ENCODE measurements around the gene AKAP6. TPM values are rescaled to one million over a fixed set of nuclear protein-coding genes. Genes with fewer than 3 reads are reported as not detected.

AKAP6 gene
- total and polyA plus RNA-seq, 2 of the 8 experiments (the other 6 are each of a cell fraction or from before 2014, with no cell fraction given) = 0.09 to 0.89 TPM

- no peak overlapping the region for H2BK12ac ChIP-seq (ENCODE audit: low read depth, low read length)
- ChIA-PET POLR2A (ENCODE audit: partially characterized antibody) (interaction anchor here (1.6 kb wide), 1 partner anchor 169 kb away, joined by 3 read pairs; the partner anchor contains the start of gene RNU6-8), CTCF (ENCODE audit: partially characterized antibody) (interaction anchor here (0.7 to 3.1 kb wide), 4 partner anchors 10 to 308 kb away, joined by 3 to 9 read pairs (median 4); no protein-coding TSS in a partner anchor)
- no peak overlapping the region for H3K4me2 ChIP-seq (ENCODE audit: insufficient read depth in 1 of 2, low read depth in 2 of 2, low read length in 2 of 2)
- H4K5ac ChIP-seq (ENCODE audit: insufficient read length, low read depth, low read length) = no peak overlapping the region
- H3K23ac ChIP-seq (ENCODE audit: insufficient read length) = no peak overlapping the region
- H3K27ac ChIP-seq (ENCODE audit: low read depth, low read length) = no peak overlapping the region
- H3K9me3 ChIP-seq (ENCODE audit: insufficient read depth in 2 of 2, low read depth in 1 of 2, low read length in 1 of 2) = no peaks in the 10 kb centered on the region
- H2BK120ac ChIP-seq (replicated peaks; ENCODE audit: low read depth, low read length) = no peak overlapping the region
- H3K27me3 ChIP-seq (replicated peaks in 1 of 4; ENCODE audit: control insufficient read depth in 3 of 4, extremely low read depth in 1 of 4, insufficient read depth in 3 of 4, low read length in 3 of 4) = no peaks in the 10 kb centered on the region
- no peak overlapping the region for H2BK20ac ChIP-seq (ENCODE audit: low read length)
- no peak overlapping the region for H3K56ac ChIP-seq (replicated peaks; ENCODE audit: insufficient read length, low read depth, low read length)
- H2BK15ac ChIP-seq (ENCODE audit: low read length) = no peak overlapping the region
- no peaks in the 10 kb centered on the region for H3K36me3 ChIP-seq (ENCODE audit: control insufficient read depth in 2 of 4, insufficient read depth in 4 of 4, low read length in 3 of 4)
- H3K79me1 ChIP-seq (ENCODE audit: low read depth, low read length) = no peaks in the 10 kb centered on the region
- no peak overlapping the region for H4K8ac ChIP-seq (ENCODE audit: extremely low read depth, insufficient read depth, low read length)
- no peak overlapping the region for H2AK5ac ChIP-seq (ENCODE audit: low read depth, low read length)
- H3K9ac ChIP-seq (replicated peaks in 1 of 4; ENCODE audit: extremely low read depth in 1 of 4, low read depth in 3 of 4, low read length in 3 of 4) = no peak overlapping the region
- FAIRE-seq = no peak
- no peak for DNase-seq (ENCODE audit: low read depth in 1 of 2, low spot score in 2 of 2)
- 88% methylated on average over 2 of the region's 2 CpGs; no CpG with 5 or more reads in 1 of the 2 experiments for WGBS, 2 experiments (ENCODE audit: extremely low coverage in 1 of 2, insufficient coverage in 1 of 2, insufficient read length in 1 of 2, insufficient replicate concordance in 2 of 2, low coverage in 1 of 2, low lambda C conversion rate in 2 of 2, missing lambda C conversion rate in 1 of 2)
- peaks cover 0 to 3% (median 1%) of the 10 kb centered on the region in 4 experiments; a peak in 1 of 7 replicates for H3K4me1 ChIP-seq (replicated peaks in 1 of 4; ENCODE audit: control insufficient read depth in 3 of 4, insufficient read depth in 4 of 4, low read length in 3 of 4)
- H3K18ac ChIP-seq (ENCODE audit: extremely low read depth, low read length) = no peak overlapping the region
- no peaks in the 10 kb centered on the region for H4K20me1 ChIP-seq (replicated peaks in 1 of 2; ENCODE audit: control insufficient read depth in 1 of 2, insufficient read depth in 2 of 2, low read length in 2 of 2)
- no peak overlapping the region for H4K91ac ChIP-seq (replicated peaks; ENCODE audit: insufficient read length, low read length)
- H3K4me3 ChIP-seq (ENCODE audit: extremely low read depth in 1 of 4, insufficient read depth in 2 of 4, low read depth in 3 of 4, low read length in 4 of 4) = no peak overlapping the region
- no peak overlapping the region for H2AFZ ChIP-seq (ENCODE audit: low read length)
- H3K14ac ChIP-seq (ENCODE audit: insufficient read length) = no peak overlapping the region
- no peak overlapping the region for H3K4ac ChIP-seq (replicated peaks; ENCODE audit: insufficient read length, low read depth, low read length)
- H2BK5ac ChIP-seq (ENCODE audit: low read depth, low read length) = no peak overlapping the region
- no peaks in the 10 kb centered on the region for H3K23me2 ChIP-seq (ENCODE audit: low read depth, low read length)
- H3K79me2 ChIP-seq (ENCODE audit: control insufficient read depth in 1 of 2, insufficient read depth in 2 of 2, low read length in 2 of 2) = no peaks in the 10 kb centered on the region
- no peak for TF ChIP-seq RAD21 (IDR thresholded peaks at IDR 0.05 in 1 of 2, conservative IDR thresholded peaks at IDR 0.05 in 1 of 2; ENCODE audit: low read depth in 2 of 2, low read length in 2 of 2)
- no peak for TF ChIP-seq HDAC6 (IDR thresholded peaks at IDR 0.05; ENCODE audit: low read depth, low read length)
- no peak for TF ChIP-seq CTBP2 (IDR thresholded peaks at IDR 0.05; ENCODE audit: borderline replicate concordance, insufficient read depth, insufficient read length, low read length)
- no peak for TF ChIP-seq GABPA (IDR thresholded peaks at IDR 0.05; ENCODE audit: borderline replicate concordance, insufficient read depth, low read length)
- TF ChIP-seq CTCF (IDR thresholded peaks at IDR 0.05; ENCODE audit: control extremely low read depth in 1 of 3, insufficient read depth in 1 of 3, low read depth in 1 of 3, low read length in 3 of 3) = no peak
- TF ChIP-seq TCF12 (IDR thresholded peaks at IDR 0.05; ENCODE audit: low read depth, low read length) = no peak
- TF ChIP-seq CREB1 (IDR thresholded peaks at IDR 0.05) = no peak
- TF ChIP-seq PHF8 (conservative IDR thresholded peaks at IDR 0.05; ENCODE audit: low read depth, low read length) = no peak
- TF ChIP-seq EP300 (IDR thresholded peaks at IDR 0.05; ENCODE audit: borderline replicate concordance in 1 of 2, low read depth in 2 of 2, low read length in 2 of 2) = no peak
- TF ChIP-seq EZH2 (IDR thresholded peaks at IDR 0.05; ENCODE audit: low read depth, low read length, severe bottlenecking) = no peak
Observed at GRCh38 chr14:32372154-32372553, 43.1 kb downstream of the AKAP6 start.
